NCI-H187 treated with DMSO at 0.1 percent for 48 hours (cell line): ENCODE measurements around the gene SCAMP2.

ENCODE experiments used
- DNase-seq: peaks from one replicate; lab custom pipeline; 2025; lab: John Stamatoyannopoulos, UW

SCAMP2 gene

GRCh38 chr15:74815961-74816360, 57.2 kb downstream of the SCAMP2 start:
- no peak for DNase-seq

- no peak for DNase-seq
Measured at GRCh38 chr15:74815121-74815934, 57.8 kb downstream of the SCAMP2 start.

- no peak for DNase-seq
Measured at GRCh38 chr15:74812533-74812932, 60.6 kb downstream of the SCAMP2 start, which contains the start of gene LMAN1L. Gene LMAN1L (plus strand): TSS chr15:74812835. CDS start chr15:74812855, 20 bp downstream.

GRCh38 chr15:74809956-74810355, 63.2 kb downstream of the SCAMP2 start:
- DNase-seq, result no peak

GRCh38 chr15:74809242-74809641, 63.9 kb downstream of the SCAMP2 start:
- DNase-seq, result no peak

DNA sequence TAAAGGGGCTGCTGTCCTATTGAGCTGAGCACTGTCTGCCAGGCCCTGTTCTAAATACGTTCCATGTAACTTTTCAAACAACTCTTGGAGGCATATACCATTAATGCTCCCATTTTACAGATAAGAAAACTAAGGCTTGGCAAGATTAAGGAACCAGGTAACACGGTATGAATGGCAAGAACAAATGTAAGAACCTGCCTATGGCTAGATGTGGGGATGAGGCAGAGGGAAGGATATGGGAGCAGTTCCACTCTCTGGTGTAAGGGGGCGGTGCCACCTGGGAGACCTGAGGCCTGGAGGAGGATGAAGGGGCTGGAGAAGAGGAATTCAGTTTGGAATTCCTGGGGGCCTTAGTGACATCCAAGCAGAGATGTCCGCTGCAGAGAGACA, 64.3 kb downstream of the SCAMP2 start:
- DNase-seq, result no peak

DNA sequence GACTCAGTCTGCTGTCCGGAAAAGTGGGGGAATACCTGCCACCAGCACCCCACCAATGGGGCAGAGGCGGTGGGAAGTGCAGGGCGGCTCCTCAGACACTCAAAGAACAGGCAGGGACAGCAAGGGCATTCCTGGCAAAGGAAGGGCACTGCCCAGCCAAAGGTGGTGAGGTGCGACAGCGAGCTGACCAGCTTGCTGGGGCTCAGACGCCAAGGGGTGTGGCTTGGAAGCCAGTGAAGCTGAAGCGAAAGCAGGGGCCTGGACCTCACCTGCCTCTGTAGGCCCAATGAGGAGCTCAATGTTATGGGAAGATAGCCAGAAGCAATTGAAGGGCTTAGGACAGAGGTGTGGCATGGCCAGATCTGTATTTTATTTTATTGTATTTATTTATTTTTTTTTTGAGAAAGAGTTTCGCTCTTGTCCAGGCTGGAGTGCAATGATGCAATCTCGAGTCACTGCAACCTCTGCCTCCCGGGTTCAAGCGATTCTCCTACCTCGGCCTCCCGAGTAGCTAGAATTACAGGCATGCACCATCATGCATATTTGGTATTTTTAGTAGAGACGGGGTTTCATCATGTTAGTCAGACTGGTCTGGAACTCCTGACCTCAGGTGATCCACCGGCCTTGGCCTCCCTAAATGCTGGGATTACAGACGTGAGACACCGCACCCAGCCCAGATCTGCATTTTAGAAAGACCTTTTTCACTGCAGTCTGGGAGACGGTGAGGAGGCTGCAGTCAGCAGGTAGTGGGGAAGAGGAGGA, 64.9 kb downstream of the SCAMP2 start:
- DNase-seq, result no peak

- DNase-seq, result no peak
Measured at GRCh38 chr15:74807282-74807681, 65.9 kb downstream of the SCAMP2 start.

DNA sequence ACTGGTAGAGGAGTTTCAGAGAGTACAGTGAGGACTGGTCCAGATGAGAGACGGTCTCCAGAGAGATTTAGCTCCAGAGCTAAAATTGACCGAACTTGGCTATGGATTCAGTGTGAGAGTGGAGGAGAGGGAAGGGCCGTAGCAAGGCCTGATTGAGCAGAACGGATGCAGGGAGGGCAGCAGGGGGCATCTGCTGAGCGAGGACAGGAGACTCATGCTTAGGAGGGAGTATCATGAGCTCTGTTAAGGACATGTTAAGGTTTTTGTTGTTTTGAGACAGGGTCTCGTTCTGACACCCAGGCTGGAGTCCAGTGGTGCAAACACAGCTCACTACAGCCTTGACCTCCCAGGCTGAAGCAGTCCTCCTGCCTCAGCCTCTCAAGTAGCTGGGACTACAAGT, 68.2 kb downstream of the SCAMP2 start:
- DNase-seq, result no peak

DNA sequence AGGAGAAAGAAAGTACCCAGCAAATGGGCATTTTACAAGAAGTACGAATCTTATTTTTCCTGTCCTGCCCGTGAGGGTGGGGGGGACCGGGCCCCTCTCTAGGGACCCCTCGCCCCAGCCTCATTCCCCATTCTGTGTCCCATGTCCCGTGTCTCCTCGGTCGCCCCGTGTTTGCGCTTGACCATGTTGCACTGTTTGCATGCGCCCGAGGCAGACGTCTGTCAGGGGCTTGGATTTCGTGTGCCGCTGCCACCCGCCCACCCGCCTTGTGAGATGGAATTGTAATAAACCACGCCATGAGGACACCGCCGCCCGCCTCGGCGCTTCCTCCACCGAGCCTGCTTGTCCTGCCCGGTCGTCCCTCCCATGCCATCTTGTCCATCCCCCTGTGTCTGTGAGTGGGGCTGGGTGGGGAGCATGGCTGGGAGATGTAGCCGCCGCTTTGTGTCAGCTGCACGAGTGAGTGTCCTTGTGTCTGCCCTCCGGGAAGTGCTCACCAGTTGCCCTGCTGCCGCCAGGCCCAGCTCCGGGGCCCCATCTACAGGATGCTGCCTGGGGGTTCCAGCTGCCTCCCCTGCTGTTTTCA, 70.2 kb downstream of the SCAMP2 start:
- no peak for DNase-seq

- no peak for DNase-seq
Measured at GRCh38 chr15:74802290-74802689, 70.9 kb downstream of the SCAMP2 start.

DNA sequence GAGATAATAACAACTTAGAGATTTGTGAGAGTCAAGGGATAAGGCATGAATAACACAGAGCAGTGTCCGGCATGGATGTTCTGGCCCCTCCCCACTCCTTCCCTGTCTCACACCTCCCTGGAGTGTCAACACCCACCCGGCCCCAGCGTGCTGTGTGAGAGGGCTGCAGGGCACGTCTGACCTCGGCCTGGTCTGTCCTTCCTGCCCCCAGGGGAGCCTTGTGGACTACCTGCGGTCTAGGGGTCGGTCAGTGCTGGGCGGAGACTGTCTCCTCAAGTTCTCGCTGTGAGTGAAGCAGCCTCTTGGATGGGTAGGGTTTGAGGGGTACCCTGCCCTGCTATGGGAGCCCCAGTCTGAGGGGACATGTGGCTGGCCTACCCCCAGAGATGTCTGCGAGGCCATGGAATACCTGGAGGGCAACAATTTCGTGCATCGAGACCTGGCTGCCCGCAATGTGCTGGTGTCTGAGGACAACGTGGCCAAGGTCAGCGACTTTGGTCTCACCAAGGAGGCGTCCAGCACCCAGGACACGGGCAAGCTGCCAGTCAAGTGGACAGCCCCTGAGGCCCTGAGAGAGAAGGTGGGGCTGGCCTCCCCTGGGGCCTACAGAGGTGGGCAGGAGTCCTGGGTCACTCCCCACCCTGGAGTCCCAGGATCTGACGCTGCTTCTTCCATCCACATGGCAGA, 71.7 kb downstream of the SCAMP2 start:
- no peak for DNase-seq

DNA sequence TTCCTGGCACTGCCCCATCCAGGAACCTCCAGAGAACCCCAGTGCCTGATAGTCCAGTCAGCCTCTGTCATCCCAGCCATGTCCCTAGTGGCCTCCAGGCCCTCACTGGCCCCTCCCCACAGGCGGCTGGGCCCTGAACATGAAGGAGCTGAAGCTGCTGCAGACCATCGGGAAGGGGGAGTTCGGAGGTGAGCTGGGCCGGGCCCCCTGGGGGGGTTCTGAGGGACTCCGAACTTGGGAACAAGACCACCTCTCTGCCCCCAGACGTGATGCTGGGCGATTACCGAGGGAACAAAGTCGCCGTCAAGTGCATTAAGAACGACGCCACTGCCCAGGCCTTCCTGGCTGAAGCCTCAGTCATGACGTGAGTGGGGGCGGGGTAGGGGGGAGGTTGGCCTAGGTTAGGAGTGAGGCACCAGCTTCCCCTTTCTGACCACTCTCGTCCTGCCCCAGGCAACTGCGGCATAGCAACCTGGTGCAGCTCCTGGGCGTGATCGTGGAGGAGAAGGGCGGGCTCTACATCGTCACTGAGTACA, 72.5 kb downstream of the SCAMP2 start:
- no peak for DNase-seq

- no peak for DNase-seq
Measured at GRCh38 chr15:74799856-74800558, 73.2 kb downstream of the SCAMP2 start.

GRCh38 chr15:74799255-74799855, 73.8 kb downstream of the SCAMP2 start:
- DNase-seq, result no peak

DNA sequence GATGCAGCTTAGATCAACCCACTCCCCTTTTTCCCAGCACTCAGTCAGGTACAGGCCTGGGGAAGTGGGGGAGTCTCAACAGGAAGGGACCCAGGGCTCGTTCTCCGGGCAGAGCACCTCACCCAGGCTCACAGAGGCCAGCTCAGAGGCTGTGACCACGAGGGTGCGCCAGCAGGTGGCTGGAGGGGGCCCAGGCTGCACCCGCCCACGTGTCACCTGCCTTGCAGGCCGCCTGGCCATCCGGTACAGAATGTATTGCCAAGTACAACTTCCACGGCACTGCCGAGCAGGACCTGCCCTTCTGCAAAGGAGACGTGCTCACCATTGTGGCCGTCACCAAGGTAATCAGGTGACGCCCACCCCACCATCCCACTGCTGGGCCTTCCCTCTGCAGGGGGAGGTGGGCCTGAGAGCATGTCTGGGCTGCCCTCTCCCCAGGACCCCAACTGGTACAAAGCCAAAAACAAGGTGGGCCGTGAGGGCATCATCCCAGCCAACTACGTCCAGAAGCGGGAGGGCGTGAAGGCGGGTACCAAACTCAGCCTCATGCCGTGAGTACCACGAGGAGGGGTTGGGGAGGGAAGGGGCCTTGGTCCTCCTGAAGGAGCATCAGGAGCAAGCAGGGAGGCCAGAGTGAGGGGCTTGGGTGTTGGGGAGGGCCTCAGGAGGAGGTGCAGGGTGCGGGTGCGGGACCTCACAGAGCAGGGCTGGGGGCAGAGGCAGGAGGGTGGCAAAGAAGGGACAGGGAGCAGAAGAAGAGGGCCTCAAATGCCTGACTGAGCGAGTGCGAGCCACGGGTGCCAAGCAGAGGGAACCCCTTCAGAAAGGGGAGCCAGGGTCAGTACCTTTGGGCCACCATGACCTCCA, 74.5 kb downstream of the SCAMP2 start:
- DNase-seq, result no peak

GRCh38 chr15:74795966-74796625, 77.1 kb downstream of the SCAMP2 start:
- no peak for DNase-seq

- no peak for DNase-seq
Measured at GRCh38 chr15:74794970-74795349, 78.2 kb downstream of the SCAMP2 start.

DNA sequence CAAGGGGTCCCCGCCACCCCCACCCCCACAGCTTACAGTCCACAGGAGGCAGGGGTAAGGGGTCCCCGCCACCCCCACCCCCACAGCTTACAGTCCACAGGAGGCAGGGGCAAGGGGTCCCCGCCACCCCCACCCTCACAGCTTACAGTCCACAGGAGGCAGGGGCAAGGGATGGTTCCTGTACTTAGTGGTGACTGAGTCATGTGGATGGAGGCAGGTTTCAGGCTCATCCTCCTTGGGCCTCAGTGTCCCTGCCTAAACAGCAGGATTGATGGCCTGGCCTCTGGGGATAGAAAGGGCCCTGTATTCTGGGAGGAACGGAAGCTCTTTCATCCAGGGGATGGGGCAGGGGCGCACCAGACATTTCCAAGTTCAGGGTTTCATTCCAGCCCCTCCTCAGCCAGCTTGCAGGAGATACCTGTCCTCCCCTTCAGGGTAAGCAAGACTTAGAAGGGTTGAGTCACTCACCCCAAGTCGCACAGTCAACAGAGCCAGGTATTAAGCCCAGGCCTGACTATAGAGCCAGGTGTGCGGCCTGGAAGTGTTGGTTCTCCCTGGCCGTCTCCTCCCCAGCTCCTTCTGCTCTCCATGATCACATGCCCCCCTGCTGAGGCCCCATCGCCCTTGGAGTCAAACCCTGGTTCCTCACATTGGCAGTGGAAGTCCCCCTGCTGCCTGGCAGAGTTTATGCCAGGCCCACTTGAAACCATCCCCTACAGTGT, 78.8 kb downstream of the SCAMP2 start:
- no peak for DNase-seq
